Mammary epithelial cell (primary cell): Measurements from ENCODE around the gene LBX2.

Experiments used
- EZH2 ChIP-seq: IDR thresholded peaks from 2 replicates; pipeline ENCODE4 v1.6.1; 2012; ENCODE audit warnings: low read length, inconsistent platforms, borderline replicate concordance
- TF ChIP-seq, protein P1 (sequence below), 2 donors: IDR thresholded peaks in 1 of 2; conservative IDR thresholded peaks in 1 of 2; 2 replicates each; pipeline ENCODE4 v1.5.1; 2011 to 2012; ENCODE audit warnings: inconsistent platforms in 2 of 2, low read length in 2 of 2, mild to moderate bottlenecking in 2 of 2, control low read depth in 1 of 2, low read depth in 1 of 2; ENCODE audit not compliant: insufficient read depth in 1 of 2; ENCODE audit errors: extremely low read depth in 1 of 2

DNA sequence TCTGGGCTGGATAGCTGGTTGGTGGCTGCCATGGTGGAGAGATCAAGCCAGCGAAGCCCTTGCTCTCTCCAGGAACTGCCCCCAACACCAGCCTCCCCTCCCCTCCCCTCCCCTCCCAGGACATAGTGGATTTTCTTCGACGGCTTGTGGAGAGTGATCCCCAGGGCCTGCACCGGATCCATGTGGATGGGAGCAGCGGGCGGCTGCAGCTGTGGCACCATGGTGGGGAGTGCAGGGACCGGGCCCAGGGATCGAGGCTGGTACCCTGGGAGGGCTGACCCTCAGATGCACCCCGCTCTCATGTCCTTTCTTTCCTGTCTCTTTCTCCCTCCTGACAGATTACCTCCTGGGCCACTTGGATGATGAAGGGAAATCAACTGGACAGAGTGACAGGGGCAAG lies 9.5 kb downstream of the LBX2 start:
- TF ChIP-seq, protein P1, sequence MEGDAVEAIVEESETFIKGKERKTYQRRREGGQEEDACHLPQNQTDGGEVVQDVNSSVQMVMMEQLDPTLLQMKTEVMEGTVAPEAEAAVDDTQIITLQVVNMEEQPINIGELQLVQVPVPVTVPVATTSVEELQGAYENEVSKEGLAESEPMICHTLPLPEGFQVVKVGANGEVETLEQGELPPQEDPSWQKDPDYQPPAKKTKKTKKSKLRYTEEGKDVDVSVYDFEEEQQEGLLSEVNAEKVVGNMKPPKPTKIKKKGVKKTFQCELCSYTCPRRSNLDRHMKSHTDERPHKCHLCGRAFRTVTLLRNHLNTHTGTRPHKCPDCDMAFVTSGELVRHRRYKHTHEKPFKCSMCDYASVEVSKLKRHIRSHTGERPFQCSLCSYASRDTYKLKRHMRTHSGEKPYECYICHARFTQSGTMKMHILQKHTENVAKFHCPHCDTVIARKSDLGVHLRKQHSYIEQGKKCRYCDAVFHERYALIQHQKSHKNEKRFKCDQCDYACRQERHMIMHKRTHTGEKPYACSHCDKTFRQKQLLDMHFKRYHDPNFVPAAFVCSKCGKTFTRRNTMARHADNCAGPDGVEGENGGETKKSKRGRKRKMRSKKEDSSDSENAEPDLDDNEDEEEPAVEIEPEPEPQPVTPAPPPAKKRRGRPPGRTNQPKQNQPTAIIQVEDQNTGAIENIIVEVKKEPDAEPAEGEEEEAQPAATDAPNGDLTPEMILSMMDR (conservative IDR thresholded peaks at IDR 0.05 in 1 of 2, IDR thresholded peaks at IDR 0.05 in 1 of 2; ENCODE audit: extremely low read depth in 1 of 2, insufficient read depth in 1 of 2, low read depth in 1 of 2, low read length in 2 of 2) = no peak
- TF ChIP-seq EZH2 = no peak
